ENCODE results near the gene KBTBD6.

GRCh38 chr13:41133951-41134350, 1.3 kb upstream of the KBTBD6 start:
- TF ChIP-seq, protein P1, sequence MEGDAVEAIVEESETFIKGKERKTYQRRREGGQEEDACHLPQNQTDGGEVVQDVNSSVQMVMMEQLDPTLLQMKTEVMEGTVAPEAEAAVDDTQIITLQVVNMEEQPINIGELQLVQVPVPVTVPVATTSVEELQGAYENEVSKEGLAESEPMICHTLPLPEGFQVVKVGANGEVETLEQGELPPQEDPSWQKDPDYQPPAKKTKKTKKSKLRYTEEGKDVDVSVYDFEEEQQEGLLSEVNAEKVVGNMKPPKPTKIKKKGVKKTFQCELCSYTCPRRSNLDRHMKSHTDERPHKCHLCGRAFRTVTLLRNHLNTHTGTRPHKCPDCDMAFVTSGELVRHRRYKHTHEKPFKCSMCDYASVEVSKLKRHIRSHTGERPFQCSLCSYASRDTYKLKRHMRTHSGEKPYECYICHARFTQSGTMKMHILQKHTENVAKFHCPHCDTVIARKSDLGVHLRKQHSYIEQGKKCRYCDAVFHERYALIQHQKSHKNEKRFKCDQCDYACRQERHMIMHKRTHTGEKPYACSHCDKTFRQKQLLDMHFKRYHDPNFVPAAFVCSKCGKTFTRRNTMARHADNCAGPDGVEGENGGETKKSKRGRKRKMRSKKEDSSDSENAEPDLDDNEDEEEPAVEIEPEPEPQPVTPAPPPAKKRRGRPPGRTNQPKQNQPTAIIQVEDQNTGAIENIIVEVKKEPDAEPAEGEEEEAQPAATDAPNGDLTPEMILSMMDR (conservative IDR thresholded peaks at IDR 0.05; ENCODE audit: low read length) = no peak
- TF ChIP-seq EZH2phosphoT487 (IDR thresholded peaks at IDR 0.05; ENCODE audit: borderline replicate concordance, low read depth, low read length) = no peak

Measured in OCI-LY7 (cell line).